HG02973 (cell line): ENCODE results near the gene CLASP1.
"Not testable (repeated sequence)": the region's sequence is repeated elsewhere in the genome, so short reads cannot be mapped to it uniquely, and the experiment has no call there.

Experiments used
- ATAC-seq: cut with Tn5 transposase; IDR thresholded peaks from one replicate; pipeline ENCODE4 v1.9.1; 2021; ENCODE audit warnings: moderate library complexity; ENCODE audit not compliant: unreplicated experiment

The CLASP1 gene

DNA sequence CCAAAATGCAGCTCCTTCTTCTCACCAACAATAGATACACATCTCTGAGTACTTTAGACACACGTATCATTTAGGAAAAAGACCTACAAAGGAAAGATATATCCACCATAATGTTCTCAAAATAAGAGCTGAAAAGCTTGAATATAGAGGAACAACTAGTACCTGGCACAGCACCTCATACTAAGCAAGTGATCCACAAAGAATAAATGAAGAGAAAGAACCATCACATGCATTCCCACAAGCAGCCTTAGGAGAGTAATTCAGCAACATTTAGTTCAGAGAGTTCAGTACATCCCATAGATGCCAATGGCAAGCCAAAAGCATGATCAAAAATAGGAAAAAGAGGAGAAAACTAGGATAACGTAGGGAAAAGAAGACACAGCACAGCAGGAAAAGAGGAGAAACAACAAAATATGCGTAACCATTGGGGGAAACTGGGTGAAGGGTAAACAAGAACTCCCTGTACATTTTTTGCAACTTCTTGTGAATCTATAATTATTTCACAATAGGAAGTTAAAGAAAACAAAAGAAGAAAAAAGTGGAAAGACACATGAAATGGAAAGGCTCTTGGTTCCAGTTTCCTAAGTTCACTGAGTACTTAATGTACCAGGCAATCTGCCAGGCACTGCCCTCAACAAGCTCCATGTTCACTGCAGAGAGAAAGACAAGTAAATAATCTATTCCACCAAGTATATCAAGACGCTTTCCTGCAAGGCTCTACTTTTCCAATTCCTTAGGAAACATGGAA lies 22.3 kb downstream of the CLASP1 start:
- ATAC-seq, result no peak

DNA sequence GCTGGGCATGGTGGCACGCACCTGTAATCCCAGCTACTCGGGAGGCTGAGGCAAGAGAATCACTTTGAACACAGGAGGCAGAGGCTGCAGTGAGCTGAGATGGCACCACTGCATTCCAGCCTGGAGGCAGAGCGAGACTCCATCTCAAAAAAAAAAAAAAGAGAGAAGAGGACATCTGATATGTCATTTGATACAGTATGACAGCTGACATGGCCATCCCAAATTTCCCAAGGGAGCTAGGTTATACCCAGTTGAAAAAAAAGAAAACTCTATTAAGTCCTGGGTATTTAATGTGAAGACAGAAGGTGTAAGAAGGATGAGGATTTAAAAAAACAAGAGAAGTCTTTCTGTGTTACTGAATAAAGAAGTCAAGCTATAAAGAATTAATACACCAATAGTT lies 23.3 kb downstream of the CLASP1 start:
- ATAC-seq, result no peak

DNA sequence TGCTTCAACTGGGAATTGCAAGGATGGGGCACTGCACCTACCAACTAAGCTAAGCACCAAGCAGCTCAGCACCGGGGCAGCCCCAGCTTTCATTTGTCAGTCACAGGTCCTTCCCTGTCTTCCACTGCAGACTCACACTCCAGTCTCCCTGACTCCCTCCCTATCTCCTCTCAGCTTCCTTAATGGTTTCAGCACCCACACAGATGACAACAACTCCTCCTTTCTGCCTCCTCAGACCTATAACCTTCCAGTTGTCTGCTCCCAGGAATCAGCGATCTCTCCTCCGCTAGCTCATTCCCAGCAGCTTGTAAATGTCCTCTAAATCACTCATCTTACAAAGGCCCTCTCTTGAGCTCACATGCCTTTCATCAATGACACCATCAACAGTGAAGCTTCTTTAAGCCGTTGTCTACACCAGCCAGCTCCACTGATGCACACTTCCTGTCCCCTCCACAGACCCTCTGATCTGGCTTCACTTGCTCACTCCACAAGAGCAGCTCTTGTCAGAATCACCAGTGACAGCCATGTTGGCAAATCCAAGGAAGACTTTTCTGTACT lies 32.1 kb downstream of the CLASP1 start:
- ATAC-seq, result no peak

DNA sequence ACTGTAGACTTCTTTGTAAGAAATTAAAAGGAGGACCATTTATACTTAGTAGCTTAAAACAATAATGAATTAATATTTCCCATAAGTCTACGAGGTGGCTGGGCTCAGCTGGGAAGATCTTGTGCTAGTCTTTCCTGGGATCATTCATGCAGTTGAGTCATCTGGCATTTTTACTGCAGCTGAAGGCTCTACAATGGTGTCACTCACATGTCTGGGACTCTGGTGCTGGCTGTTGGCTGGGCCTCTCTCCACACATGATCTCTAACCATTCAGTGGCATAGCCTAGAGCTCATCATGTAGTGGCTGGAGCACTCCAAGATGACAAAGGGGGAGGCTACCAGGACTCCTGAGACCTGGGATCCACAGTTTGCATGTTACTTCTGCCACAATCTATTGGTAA lies 35.5 kb downstream of the CLASP1 start:
- no peak for ATAC-seq

DNA sequence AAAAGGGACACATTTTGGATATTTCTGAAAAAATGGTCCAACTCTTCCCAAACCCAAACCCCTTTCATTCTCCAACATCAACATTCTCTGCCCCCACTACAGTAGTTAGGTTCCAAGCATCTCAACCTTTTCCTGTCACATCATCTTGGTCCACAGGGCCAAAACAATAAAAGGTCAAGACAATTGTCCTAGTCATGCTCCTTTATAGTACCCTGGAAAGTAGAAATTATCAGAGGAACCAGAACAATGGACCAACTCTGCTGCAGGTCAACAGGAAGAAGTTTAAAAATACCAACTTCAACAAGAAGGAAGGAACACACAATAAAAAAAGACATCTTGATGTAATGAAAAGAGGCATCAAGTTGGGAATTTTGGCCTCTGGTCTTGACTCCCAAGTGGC lies 36.1 kb downstream of the CLASP1 start:
- ATAC-seq, result no peak

- ATAC-seq, result no peak
Measured at GRCh38 chr2:121611730-121612705, 37.2 kb downstream of the CLASP1 start.

- ATAC-seq, result not testable (repeated sequence)
Measured at GRCh38 chr2:121611048-121611649, 38.1 kb downstream of the CLASP1 start.

GRCh38 chr2:121610487-121610874 lies 38.8 kb downstream of the CLASP1 start:
- not testable (repeated sequence) for ATAC-seq

- no peak for ATAC-seq
Measured at GRCh38 chr2:121608967-121609366, 40.3 kb downstream of the CLASP1 start.

- no peak for ATAC-seq
Measured at GRCh38 chr2:121608367-121608766, 40.9 kb downstream of the CLASP1 start.

- ATAC-seq, result no peak
Measured at GRCh38 chr2:121605820-121606733, 43.2 kb downstream of the CLASP1 start.

GRCh38 chr2:121603185-121603584 lies 46.1 kb downstream of the CLASP1 start:
- no peak for ATAC-seq

DNA sequence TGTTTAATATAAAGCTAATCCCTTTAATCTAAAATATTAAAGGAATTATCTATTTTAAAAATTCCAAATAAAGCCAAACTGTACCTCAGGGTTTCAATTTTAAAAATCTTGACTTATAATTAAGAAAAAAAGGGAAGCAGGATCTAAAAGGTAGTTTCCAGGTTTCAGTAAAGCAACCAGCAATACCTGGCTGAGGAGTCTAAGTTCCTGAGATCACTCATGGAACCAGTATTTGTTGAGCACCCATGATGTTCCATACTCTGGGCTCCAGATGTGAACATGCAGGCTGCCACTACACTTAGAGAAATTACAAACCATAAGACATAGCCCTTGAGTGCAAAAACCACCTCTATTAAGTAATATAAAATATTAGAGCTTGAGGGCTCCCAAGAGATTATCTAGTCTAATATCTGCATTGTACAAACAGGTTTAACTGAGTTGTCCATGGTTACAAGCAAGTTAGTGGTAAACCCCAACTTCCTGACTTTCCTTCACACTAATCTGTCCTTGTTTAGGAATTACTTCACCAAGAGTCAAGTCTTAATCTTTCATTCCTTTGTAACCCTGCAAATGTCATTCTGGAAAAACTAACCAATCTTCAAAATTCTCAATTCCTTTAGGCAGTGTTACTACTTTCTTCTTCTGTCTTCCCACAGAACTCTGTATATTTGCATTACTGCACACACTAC lies 49.2 kb downstream of the CLASP1 start:
- ATAC-seq, result peak; percentile 68

DNA sequence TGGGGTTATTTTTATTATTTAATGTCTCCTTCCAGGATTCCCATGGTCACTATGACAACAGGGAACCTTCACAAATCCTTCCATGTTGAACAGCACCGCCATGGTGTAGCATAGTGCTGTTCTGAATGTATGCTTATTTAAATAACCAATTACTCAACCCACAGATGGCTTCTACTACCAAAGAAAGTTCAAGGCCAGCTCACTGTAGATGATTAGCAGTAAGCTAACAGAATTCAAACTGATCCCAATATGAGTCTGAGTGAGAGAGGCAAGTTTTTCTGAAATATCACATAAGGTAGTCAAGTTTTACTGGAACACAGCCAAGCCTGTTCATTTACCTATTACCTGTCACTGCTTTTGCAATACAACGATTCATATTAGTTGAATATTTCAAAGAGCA lies 51.2 kb downstream of the CLASP1 start:
- ATAC-seq, result no peak

DNA sequence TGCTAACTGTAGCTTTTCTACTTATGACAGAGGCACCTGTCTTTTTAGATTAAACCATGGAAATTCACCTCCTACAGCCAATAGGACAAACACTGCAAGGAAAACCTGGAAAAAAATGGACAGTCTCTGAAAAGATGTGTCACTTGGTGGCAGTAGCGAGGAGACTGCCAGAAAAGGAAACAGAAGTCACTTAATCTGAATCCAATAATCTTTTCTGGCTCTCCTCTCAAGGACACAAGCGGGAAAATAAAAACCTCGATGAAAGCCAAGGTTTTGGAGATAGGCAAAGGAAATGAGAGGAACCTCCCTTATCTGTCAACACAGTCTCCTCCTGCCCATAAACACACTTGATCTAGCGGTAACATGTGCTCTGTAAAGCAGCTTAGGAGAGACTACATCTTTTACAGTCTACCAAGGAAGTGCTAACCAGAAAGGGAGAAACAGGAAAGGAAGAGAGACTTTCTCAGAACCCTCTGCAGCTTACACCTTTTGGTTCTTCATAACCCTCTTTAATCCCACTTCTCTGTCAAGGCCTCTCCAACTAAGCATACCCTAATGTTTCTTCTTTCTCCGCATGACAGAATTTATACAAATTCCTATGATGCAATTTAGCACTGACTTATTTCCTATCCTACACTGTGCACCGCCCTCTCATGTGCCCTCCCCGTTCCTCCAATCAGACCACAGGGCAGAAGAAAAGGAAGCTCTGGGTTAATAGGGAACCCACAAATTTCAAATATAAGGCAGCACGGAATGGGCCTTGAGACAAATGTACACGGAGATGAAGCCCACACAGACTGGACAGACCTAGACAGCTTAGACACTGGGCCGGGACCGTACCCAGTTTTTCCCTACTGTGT lies 52.8 kb downstream of the CLASP1 start:
- ATAC-seq, result peak; percentile 49

- ATAC-seq, result no peak
Measured at GRCh38 chr2:121595012-121595891, 54.0 kb downstream of the CLASP1 start.

GRCh38 chr2:121591199-121591598 lies 58.1 kb downstream of the CLASP1 start:
- ATAC-seq, result no peak

DNA sequence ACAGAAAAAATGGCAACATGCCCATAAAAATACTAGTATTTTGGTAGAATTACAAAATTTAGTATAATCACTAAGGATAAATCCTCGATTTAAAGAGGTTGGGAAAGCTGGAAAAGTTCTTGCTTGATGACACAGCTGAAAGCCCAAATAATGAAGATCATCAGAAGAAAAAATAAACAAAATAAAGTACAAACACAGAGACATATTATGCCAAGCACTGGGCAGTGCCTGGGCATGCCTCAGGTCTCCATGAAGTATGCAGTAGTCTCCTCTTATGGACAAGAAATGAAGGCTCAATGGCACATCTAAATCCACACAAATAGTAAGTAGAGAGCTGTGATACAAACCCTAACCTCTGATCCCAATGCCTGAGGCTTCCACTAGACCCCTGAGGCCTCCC lies 60.9 kb downstream of the CLASP1 start:
- no peak for ATAC-seq
